Thyroid gland (tissue), 4 donors: ENCODE results near the gene FBN2.

Experiments
- CTCF ChIP-seq, 6 experiments: fragments of 200-600 bp in 3 of 6; fragments of 450-650 bp in 3 of 6; sonication (generic) in 3 of 6; IDR thresholded peaks; one replicate each; pipeline ENCODE4 v1.5.1; 2016 to 2019; ENCODE audit warnings: antibody characterized with exemption in 6 of 6, mild to moderate bottlenecking in 2 of 6, inconsistent platforms in 1 of 6, moderate library complexity in 1 of 6
- POLR2A ChIP-seq, 2 donors: fragments of 450-650 bp; IDR thresholded peaks; one replicate each; pipeline ENCODE4 v1.6.1; 2017; ENCODE audit warnings: antibody characterized with exemption in 2 of 2, mild to moderate bottlenecking in 2 of 2, moderate library complexity in 1 of 2

GRCh38 chr5:128366147-128366546 is 171.9 kb downstream of the FBN2 start:
- TF ChIP-seq CTCF (IDR thresholded peaks at IDR 0.05) (no peak), POLR2A (IDR thresholded peaks at IDR 0.05) (no peak)
